ENCODE data around the gene PSTPIP1. TPM values are rescaled to one million over a fixed set of nuclear protein-coding genes. Genes with fewer than 3 reads are reported as not detected.

Gene PSTPIP1
- total RNA-seq, 6 donors from 2014 or later: 7.0 to 69.1 (median 20.2) TPM

DNA sequence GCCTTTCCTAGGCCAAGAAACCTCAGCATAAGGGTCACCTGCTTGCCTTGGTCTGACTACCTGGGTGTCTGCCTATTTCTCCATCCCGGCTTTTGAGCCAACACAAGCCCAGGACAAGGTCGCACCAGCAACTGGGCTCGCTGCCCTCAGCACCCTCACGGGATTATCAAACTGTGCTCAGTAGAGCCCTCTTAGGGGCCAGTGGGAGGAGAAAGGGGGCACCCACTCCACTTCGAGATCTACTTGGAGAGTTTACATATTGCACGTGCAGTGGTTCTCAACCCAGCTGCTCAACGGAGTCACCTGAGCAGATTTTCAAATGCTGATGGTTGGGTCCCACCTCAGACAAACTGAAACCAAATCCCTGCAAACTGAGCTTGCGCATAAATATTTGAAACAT lies 44.9 kb downstream of the PSTPIP1 start:
- Histone ChIP-seq H3K36me3 (peaks cover 0 to 44% (median 23%) of the 10 kb centered on the region in 4 donors), H3K27ac (no peak overlapping the region), H3K27me3 (no peaks in the 10 kb centered on the region), H3K4me1 (peaks cover 0 to 12% (median 9%) of the 10 kb centered on the region in 4 donors), H3K4me3 (no peak overlapping the region), H3K9me3 (no peaks in the 10 kb centered on the region)
- ATAC-seq (ENCODE audit: low FRiP score in 2 of 2) (no peak), DNase-seq (peak in 1 of 2 donors; percentile 86)
- 83 to 90% methylated on average over 2 to 8 of the region's 8 CpGs for WGBS, 2 donors
- TF ChIP-seq POLR2AphosphoS5 (IDR thresholded peaks at IDR 0.05) (peak in 1 of 2 donors; percentile 52), POLR2A (IDR thresholded peaks at IDR 0.05) (no peak), EP300 (IDR thresholded peaks at IDR 0.05) (peak in 1 of 4 donors; percentile 76)
- TF ChIP-seq, protein P1, sequence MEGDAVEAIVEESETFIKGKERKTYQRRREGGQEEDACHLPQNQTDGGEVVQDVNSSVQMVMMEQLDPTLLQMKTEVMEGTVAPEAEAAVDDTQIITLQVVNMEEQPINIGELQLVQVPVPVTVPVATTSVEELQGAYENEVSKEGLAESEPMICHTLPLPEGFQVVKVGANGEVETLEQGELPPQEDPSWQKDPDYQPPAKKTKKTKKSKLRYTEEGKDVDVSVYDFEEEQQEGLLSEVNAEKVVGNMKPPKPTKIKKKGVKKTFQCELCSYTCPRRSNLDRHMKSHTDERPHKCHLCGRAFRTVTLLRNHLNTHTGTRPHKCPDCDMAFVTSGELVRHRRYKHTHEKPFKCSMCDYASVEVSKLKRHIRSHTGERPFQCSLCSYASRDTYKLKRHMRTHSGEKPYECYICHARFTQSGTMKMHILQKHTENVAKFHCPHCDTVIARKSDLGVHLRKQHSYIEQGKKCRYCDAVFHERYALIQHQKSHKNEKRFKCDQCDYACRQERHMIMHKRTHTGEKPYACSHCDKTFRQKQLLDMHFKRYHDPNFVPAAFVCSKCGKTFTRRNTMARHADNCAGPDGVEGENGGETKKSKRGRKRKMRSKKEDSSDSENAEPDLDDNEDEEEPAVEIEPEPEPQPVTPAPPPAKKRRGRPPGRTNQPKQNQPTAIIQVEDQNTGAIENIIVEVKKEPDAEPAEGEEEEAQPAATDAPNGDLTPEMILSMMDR (IDR thresholded peaks at IDR 0.05): no peak

DNA sequence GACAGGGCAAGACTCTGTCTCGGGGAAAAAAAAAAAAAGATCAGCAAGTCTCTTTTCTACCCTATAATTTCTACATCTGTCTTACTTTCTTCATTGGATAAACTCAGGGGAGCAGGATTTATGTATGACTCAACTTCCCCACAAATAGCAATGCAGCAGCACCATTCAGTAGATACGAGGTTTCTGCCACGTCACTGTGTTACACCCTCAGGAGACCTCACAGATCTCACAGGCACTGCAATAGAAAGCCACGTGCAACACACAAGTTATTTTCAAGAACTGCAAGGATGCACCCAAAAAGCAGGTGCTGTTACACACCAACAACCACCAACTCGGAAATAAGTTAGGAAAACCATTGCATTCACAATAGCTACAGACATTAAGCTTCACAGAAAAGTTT lies 45.7 kb downstream of the PSTPIP1 start:
- H3K36me3 ChIP-seq: peaks cover 0 to 53% (median 23%) of the 10 kb centered on the region in 4 donors

DNA sequence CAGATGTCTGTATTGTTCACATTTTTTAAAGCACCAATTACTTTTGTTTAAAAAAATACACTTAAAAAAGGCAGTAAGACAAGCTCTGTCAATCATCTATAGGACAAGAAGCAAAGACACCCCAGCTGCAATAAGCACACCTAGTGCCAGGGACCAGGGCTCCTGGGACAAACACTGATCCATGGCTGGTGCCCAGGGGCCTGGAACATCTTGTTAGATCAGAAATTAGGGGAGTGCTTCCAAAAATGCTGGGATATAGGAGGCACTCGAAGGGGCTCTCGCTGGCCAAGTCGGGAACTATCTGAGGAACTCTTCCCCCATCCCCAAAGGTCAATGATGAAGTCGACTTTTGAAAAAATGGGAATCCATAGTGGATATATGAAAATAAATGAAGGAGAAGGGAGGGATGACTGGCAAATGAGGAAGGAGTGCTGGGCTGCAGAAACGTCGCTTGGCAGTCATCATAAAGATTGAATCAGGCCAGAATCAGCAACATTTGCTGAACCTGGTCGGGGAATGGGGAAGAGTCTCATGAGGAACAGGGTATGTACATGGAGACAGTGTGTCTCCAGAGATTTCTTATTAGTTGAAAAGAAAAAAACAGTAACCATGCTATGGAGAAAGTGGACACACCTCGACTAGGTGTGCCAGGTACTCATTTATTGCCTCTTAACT lies 47.5 kb downstream of the PSTPIP1 start:
- WGBS, 2 donors: 84 to 89% methylated on average over 8 of the region's 8 CpGs
- ATAC-seq (ENCODE audit: low FRiP score in 2 of 2) (no peak), DNase-seq (no peak)
- TF ChIP-seq POLR2A (IDR thresholded peaks at IDR 0.05): no peak
- TF ChIP-seq, protein P1 (IDR thresholded peaks at IDR 0.05): no peak
- TF ChIP-seq POLR2AphosphoS5 (IDR thresholded peaks at IDR 0.05): no peak
- TF ChIP-seq EP300 (IDR thresholded peaks at IDR 0.05): no peak
- Histone ChIP-seq H3K9me3 (no peaks in the 10 kb centered on the region), H3K36me3 (peaks cover 6 to 50% (median 26%) of the 10 kb centered on the region in 4 donors), H3K27ac (no peak overlapping the region), H3K4me3 (no peak overlapping the region), H3K4me1 (peaks cover 0 to 6% (median 5%) of the 10 kb centered on the region in 4 donors), H3K27me3 (no peaks in the 10 kb centered on the region)

More for the DNA sequence above, 45.7 kb downstream of the PSTPIP1 start:
- 85 to 92% methylated on average over 5 of the region's 5 CpGs for WGBS, 2 donors
- ATAC-seq (ENCODE audit: low FRiP score in 2 of 2) (peak in 1 of 2 donors; percentile 11), DNase-seq (no peak)
- H3K9me3 ChIP-seq: no peaks in the 10 kb centered on the region
- TF ChIP-seq, protein P1 (IDR thresholded peaks at IDR 0.05): no peak
- TF ChIP-seq POLR2A (IDR thresholded peaks at IDR 0.05) (no peak), EP300 (IDR thresholded peaks at IDR 0.05) (no peak), POLR2AphosphoS5 (IDR thresholded peaks at IDR 0.05) (no peak)
- H3K27ac ChIP-seq: no peak overlapping the region
- H3K4me1 ChIP-seq: peaks cover 0 to 6% (median 5%) of the 10 kb centered on the region in 4 donors
- H3K27me3 ChIP-seq: no peaks in the 10 kb centered on the region
- no peak overlapping the region for H3K4me3 ChIP-seq

DNA sequence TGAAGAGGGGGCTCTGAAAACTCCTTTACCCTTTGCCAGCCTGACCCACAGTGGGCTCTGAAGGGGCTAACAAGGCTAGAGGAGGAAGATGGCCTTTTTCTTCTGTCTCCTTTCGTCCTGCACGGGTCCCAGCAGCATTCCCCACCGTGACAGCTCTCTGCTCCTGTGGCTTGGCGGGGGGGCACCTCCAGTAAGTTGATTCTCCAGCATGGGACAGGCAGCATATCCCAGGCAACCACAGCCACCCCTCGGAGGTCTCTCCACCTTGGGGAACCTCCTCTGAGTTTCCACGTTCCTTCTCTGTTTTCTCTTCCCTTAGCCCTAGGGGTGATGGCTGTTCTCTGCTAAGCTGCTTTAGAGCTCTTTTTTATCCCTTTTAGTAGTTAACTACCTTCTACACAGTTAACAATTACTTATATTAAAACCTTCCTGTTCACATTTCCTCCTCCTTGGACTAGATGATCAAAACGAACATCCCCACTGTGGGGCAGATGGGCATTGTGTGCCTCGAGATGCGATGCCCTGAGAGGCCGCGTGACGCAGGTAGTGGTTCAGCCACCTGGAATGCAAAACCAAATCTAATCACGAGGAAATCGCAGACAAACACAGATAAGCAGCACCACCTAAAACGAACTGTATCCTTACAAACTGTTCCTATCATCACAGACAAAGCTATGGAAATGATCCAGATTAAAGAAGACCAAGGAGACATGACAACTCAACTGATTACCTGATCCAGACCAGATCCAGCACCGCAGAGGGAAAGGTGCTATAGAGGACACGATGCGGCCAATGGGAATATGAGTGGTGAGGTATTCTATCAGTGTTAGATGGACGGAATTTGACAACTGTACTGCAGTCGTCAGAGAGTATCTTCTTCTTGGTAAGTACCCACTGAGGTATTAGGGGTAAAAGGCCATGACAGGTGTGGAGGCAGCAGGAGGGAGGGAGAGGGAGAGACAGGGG lies 48.3 kb downstream of the PSTPIP1 start:
- H3K27ac ChIP-seq: no peak overlapping the region
- H3K4me1 ChIP-seq: peaks cover 0 to 6% (median 5%) of the 10 kb centered on the region in 4 donors
- peaks cover 6 to 47% (median 24%) of the 10 kb centered on the region in 4 donors for H3K36me3 ChIP-seq
- no peak for DNase-seq
- no peak overlapping the region for H3K4me3 ChIP-seq
- no peak for TF ChIP-seq POLR2AphosphoS5 (IDR thresholded peaks at IDR 0.05)
- TF ChIP-seq POLR2A (IDR thresholded peaks at IDR 0.05): no peak
- TF ChIP-seq, protein P1 (IDR thresholded peaks at IDR 0.05): no peak
- TF ChIP-seq EP300 (IDR thresholded peaks at IDR 0.05): no peak
- 88 to 93% methylated on average over 20 of the region's 20 CpGs for whole genome bisulfite sequencing, 2 donors
- H3K9me3 ChIP-seq: no peaks in the 10 kb centered on the region
- no peaks in the 10 kb centered on the region for H3K27me3 ChIP-seq
- ATAC-seq (ENCODE audit: low FRiP score in 2 of 2): no peak
